HG02678 (cell line): ENCODE data around the gene WDR86.

Source experiments
- ATAC-seq: cut with Tn5 transposase; IDR thresholded peaks from one replicate; pipeline ENCODE4 v1.9.1; 2021; ENCODE audit warnings: mild to moderate bottlenecking, moderate library complexity; ENCODE audit not compliant: unreplicated experiment

Gene WDR86, protein sequence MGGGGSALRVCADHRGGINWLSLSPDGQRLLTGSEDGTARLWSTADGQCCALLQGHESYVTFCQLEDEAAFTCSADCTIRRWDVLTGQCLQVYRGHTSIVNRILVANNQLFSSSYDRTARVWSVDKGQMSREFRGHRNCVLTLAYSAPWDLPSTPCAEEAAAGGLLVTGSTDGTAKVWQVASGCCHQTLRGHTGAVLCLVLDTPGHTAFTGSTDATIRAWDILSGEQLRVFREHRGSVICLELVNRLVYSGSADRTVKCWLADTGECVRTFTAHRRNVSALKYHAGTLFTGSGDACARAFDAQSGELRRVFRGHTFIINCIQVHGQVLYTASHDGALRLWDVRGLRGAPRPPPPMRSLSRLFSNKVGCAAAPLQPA

DNA sequence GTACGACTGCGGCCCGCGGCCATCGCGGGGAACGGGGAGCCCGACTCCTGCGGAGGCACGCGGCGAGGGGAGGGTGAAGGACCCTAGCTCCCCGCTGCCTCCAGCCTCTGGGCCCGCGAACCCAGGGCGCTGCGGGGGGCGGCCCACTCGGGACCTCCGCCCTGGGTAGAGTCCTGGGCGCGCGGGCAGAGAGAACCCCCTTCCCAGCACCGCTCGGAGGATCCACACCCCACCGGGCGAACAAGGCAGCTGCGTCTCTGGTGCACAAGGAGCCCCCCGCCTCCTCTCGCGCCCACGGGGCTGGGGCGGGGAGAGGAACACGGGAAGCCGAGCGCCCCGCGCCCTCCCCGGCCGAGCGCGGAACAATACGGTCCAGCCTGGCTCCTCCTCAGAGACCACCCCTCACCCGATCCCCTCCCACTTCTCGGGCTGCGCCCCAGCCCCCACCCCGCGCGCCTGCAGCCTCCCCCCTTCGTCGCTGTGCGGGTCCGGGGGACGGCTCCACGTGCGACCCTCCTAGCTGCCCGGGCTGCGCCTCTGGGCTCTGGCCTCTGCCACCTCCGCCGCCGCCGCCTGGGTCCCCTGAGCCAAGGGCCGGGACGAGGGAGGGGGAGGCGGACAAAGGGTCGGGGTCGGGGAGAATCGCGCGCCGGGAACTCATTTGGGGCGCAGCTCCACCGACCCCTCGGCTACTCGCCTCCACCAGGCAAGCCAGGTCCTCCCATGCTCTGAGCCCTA is at the start of gene WDR86:
WDR86 (minus strand) TSS at position 372 of the 738 bp plus-strand sequence. CDS start 449 bp downstream, outside the sequence.
- no peak for ATAC-seq

DNA sequence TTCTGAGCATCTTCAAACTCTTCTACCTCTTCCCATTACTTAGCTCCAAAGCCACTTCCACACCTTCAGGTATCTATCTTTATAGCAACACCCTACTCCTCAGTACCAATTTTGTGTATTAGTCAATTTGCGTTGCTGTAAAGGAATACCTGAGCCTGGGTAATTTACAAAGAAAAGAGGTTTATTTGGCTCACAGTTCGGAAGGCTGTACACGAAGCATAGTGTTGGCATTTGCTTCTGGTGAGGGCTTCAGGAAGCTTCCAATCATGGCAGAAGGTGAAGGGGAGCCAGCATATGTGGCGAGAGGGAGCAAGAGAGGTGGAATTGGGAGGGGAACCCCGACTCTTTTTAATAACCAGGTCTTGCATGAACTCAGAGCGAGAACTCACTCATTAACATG is 47.7 kb upstream of the WDR86 start:
- ATAC-seq, result no peak

GRCh38 chr7:151456782-151457181 is 46.9 kb upstream of the WDR86 start:
- ATAC-seq, result no peak

DNA sequence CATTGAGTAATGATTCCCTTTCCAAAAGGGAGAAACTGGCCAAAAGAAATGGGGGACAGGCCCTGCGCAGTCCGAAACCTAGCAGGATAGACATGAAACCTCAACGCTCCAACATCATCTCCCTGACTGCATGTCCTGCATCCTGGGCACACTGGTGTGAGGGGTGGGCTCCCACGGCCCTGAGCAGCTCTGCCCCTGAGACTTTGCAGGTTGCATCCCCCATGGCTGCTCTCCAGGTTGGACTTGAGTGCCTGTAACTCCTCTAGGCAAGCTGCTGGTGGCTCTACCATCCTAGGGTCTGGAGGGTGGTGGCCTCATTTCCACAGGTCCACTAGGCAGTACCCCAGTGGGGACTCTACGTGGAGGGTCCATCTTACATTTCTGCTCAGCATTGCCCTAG is 46.4 kb upstream of the WDR86 start:
- ATAC-seq, result no peak

- no peak for ATAC-seq
Observed at GRCh38 chr7:151455690-151456089, 45.9 kb upstream of the WDR86 start.

- no peak for ATAC-seq
Observed at GRCh38 chr7:151454932-151455530, 45.2 kb upstream of the WDR86 start.

DNA sequence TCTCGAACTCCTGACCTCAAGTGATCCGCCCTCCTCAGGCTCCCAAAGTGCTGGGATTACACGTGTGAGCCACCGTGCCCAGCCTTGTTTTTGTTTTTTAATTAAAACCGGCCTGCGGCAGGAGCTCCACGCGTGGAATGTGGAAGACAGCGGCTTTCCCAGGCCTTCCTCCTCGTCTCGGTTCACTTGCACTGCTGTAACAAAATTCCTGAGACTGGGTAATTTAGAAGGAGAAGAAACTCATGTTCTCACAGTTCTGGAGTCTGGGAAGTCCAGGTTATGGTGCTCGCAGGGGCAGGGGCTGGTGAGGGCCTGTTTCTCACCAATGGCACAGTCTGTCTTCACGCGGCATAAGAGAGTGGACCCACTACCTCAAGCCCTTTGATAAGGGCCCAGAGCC is 44.5 kb upstream of the WDR86 start:
- ATAC-seq, result no peak

DNA sequence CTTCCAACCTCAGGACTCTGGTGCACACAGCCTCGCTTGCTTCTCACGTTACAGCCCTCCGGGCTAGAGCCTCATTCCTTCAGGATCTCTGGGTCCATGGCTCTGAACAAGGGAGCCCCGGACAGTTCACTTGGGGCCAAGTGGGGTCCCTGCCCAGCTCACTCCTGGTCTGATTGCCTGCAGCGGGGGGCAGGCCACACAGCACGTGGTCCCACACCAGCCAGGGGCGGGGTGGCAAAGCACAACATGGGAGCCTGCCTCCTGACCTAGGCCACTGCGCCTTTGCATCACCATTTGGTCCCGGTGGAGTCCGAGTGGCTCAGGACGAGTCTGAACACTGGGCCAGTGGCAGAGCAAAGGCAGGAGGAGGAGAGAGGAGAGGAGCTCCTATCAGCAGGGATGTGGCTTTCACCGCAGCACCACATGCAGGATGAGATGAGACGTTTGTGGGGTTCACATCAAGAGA is 43.5 kb upstream of the WDR86 start:
- no peak for ATAC-seq

GRCh38 chr7:151452680-151453325 is 43.0 kb upstream of the WDR86 start:
- no peak for ATAC-seq

GRCh38 chr7:151451626-151452571 is 42.1 kb upstream of the WDR86 start:
- no peak for ATAC-seq

GRCh38 chr7:151451156-151451555 is 41.3 kb upstream of the WDR86 start:
- ATAC-seq, result no peak

- ATAC-seq, result no peak
Observed at GRCh38 chr7:151449990-151450389, 40.2 kb upstream of the WDR86 start.

- ATAC-seq, result peak; percentile 84
Observed at GRCh38 chr7:151448261-151449252, 38.7 kb upstream of the WDR86 start.

DNA sequence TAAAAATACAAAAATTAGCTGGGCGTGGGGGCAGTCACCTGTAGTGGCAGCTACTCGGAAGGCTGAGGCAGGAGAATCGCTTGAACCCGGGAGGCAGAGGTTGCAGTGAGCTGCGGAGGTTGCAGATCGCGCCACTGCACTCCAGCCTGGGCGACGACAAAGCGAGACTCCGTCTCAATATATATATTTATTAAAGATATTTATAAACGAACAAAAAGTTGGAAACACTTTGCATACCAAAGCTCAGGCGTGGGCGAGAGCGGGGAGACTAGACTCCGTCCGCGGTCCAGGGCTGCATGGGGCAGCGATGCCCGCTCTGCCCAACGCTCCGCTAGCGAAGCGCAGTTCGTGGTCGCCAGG is 38.0 kb upstream of the WDR86 start:
- no peak for ATAC-seq

- no peak for ATAC-seq
Observed at GRCh38 chr7:151447312-151447711, 37.5 kb upstream of the WDR86 start.

GRCh38 chr7:151446412-151446811 is 36.6 kb upstream of the WDR86 start:
- ATAC-seq, result no peak

- ATAC-seq, result no peak
Observed at GRCh38 chr7:151444632-151445031, 34.8 kb upstream of the WDR86 start.

GRCh38 chr7:151442776-151443496 is 33.1 kb upstream of the WDR86 start:
- no peak for ATAC-seq
